Chondrocyte (in vitro differentiated cells): ENCODE data around the gene TMEM117. TPM values are rescaled to one million over a fixed set of nuclear protein-coding genes. Genes with fewer than 3 reads are reported as not detected.

Source experiments
- DNase-seq: peaks from one replicate; pipeline ENCODE4 v3.0.0; 2021; ENCODE audit warnings: mixed read lengths, low spot score
- H3K27ac Mint-ChIP-seq: one replicate; pipeline ENCODE4 v1.8.0; 2021; ENCODE audit warnings: mild to moderate bottlenecking, moderate library complexity, mixed read lengths; ENCODE audit not compliant: unreplicated experiment
- H3K27me3 Mint-ChIP-seq: 2 replicates; pipeline ENCODE4 v1.8.0; 2021; ENCODE audit warnings: low read depth, mixed read lengths
- H3K36me3 Mint-ChIP-seq: 2 replicates; pipeline ENCODE4 v1.8.0; 2021; ENCODE audit warnings: low read depth, mixed read lengths
- H3K4me1 Mint-ChIP-seq: 2 replicates; pipeline ENCODE4 v1.8.0; 2021; ENCODE audit warnings: low read depth, mild to moderate bottlenecking, mixed read lengths
- H3K4me3 Mint-ChIP-seq: one replicate; pipeline ENCODE4 v1.8.0; 2021; ENCODE audit warnings: mild to moderate bottlenecking, moderate library complexity, mixed read lengths; ENCODE audit not compliant: unreplicated experiment
- H3K9me3 Mint-ChIP-seq: 2 replicates; pipeline ENCODE4 v1.8.0; 2021; ENCODE audit warnings: low read depth, mixed read lengths
- CTCF ChIP-seq: fragments of 200-600 bp; sonication (generic); IDR thresholded peaks from 2 replicates; pipeline ENCODE4 v1.5.0; 2021; ENCODE audit warnings: antibody characterized with exemption, mild to moderate bottlenecking, moderate library complexity
- total RNA-seq: library from RNA; stranded (reverse); gene quantifications from 3 replicates; pipeline ENCODE4 v1.2.1, GENCODE V29; 2021

Gene TMEM117
- total RNA-seq, 1 donor from 2014 or later: 15.5 TPM

- DNase-seq: no peak
- Mint-ChIP-seq H3K4me3 (no peak overlapping the region), H3K36me3 (no peaks in the 10 kb centered on the region), H3K9me3 (no peaks in the 10 kb centered on the region), H3K27ac (no peak overlapping the region), H3K4me1 (no peaks in the 10 kb centered on the region), H3K27me3 (no peaks in the 10 kb centered on the region)
- no peak for TF ChIP-seq CTCF
Observed at GRCh38 chr12:43878050-43878449, 42.2 kb downstream of the TMEM117 start.

GRCh38 chr12:43880547-43880946, 44.7 kb downstream of the TMEM117 start:
- Mint-ChIP-seq H3K27ac (no peak overlapping the region), H3K27me3 (no peaks in the 10 kb centered on the region)

DNA sequence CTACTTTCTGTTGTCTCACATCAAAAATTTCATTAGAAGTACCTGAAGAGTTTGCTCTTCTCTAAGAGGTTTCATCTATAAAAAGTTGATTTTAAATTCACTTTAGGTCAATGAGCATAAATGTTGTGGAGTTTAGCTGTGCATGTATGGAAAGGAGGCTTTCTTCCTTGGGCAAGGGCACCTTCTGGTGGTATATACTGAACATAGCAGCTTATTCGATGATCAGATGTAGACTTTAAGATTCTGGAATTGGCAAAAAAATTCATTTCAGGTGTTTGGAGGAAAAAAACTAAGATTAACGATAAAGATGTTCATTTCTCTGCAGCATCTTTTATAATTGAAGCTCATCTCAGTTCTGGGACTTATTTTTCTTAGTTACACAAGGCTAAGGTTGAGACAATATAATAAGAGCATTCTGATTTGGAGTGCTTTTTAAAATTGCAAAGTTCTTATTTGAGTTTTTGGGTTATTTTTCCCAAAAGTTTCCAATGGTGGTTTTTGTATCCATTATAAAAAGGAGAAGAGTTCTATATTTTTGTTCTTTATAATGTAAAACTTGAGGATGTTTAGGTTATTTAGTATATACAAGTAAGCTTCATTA, 46.8 kb downstream of the TMEM117 start:
- Mint-ChIP-seq H3K36me3 (no peaks in the 10 kb centered on the region), H3K27me3 (no peaks in the 10 kb centered on the region), H3K4me3 (no peak overlapping the region), H3K4me1 (no peaks in the 10 kb centered on the region), H3K27ac (no peak overlapping the region), H3K9me3 (no peaks in the 10 kb centered on the region)
- no peak for DNase-seq
- peak; percentile 95 for TF ChIP-seq CTCF

More at GRCh38 chr12:43880547-43880946, 44.7 kb downstream of the TMEM117 start:
- Mint-ChIP-seq H3K4me3 (no peak overlapping the region), H3K9me3 (no peaks in the 10 kb centered on the region), H3K36me3 (no peaks in the 10 kb centered on the region), H3K4me1 (no peaks in the 10 kb centered on the region)
- no peak for DNase-seq
- no peak for TF ChIP-seq CTCF

DNA sequence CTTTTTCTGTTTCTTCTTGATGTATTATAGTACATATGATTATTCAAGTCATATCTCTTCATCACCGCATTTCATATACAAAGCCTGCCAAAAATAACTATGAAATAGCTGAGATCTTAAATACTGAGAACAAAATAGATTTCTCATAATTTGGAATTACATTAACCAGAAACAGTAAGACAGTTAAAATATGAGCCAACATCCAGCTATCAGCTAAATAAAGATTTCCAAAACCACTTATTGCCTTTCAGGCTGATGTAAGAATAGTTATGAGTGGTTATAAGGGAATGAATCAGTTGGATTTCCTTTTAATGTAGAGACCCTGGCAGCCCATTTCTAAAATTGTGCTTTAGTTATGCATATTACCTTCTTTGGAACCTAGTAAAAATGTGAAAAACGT, 47.4 kb downstream of the TMEM117 start:
- Mint-ChIP-seq H3K36me3 (no peaks in the 10 kb centered on the region), H3K4me3 (no peak overlapping the region), H3K27me3 (no peaks in the 10 kb centered on the region), H3K4me1 (no peaks in the 10 kb centered on the region), H3K9me3 (no peaks in the 10 kb centered on the region), H3K27ac (no peak overlapping the region)
- TF ChIP-seq CTCF: no peak
- DNase-seq: no peak

DNA sequence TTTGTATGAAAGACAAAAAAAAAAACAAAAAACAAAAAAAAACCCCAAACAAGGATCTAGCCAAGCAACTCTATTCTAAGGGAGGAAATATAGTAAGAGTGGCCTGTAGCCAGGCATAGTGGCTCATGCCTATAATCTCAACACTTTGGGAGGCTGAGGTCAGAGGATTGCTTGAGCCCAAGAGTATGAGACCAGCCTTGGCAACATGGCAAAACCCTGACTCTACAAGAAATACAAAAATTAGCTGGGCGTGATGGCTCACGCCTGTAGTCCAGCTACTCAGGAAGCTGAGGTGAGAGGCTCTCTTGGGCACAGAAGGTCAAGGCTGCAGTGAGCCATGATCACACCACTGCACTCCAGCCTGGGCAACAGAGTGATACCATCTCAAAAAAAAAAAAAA, 47.9 kb downstream of the TMEM117 start:
- Mint-ChIP-seq H3K4me3 (no peak overlapping the region), H3K4me1 (no peaks in the 10 kb centered on the region), H3K27ac (no peak overlapping the region), H3K27me3 (no peaks in the 10 kb centered on the region), H3K36me3 (no peaks in the 10 kb centered on the region), H3K9me3 (no peaks in the 10 kb centered on the region)
- no peak for DNase-seq
- TF ChIP-seq CTCF: no peak
